ENCODE measurements around the gene TIE1. TPM values are rescaled to one million over a fixed set of nuclear protein-coding genes. Genes with fewer than 3 reads are reported as not detected.

The TIE1 gene
- total and polyA plus RNA-seq, 9 of the 15 experiments (the other 6 are each of a cell fraction or from before 2014, with no cell fraction given) = 0.07 to 0.49 (median 0.14) TPM; not detected in 4

GRCh38 chr1:43284065-43284464, 16.7 kb upstream of the TIE1 start (continued):
- TF ChIP-seq AFF4 (CRISPR knock-in tag; IDR thresholded peaks at IDR 0.05) = no peak

GRCh38 chr1:43284546-43285110, 16.2 kb upstream of the TIE1 start:
- BruUV-seq (replicated peaks) = no TSS peak
- ChIA-PET CTCF (ENCODE audit: low intra/inter-chr PET ratio) (no interaction called here), POLR2A (interaction anchor here (0.5 to 1.6 kb wide), 4 partner anchors 9 to 129 kb away, joined by 3 to 4 read pairs (median 3); partner anchors contain the start of gene CDC20)
- peaks cover 8% of the 10 kb centered on the region; the same call in 1 of the 2 replicates for H4K20me1 ChIP-seq (replicated peaks; ENCODE audit: control insufficient read depth, insufficient read depth, low read length)
- no peak for DNase-seq (ENCODE audit: extremely low read depth in 1 of 4, low spot score in 3 of 4)
- no peak overlapping the region; a peak in 1 of 4 replicates for H3K9ac ChIP-seq (ENCODE audit: insufficient read depth in 1 of 2, low read depth in 2 of 2, low read length in 2 of 2)
- no peaks in the 10 kb centered on the region for H3K79me2 ChIP-seq (ENCODE audit: control insufficient read depth, insufficient read depth, low read length)
- no peak for ATAC-seq
- intact Hi-C loops (cut with micrococcal nuclease) = no loop called here
- H3K4me1 ChIP-seq (replicated peaks in 1 of 2; ENCODE audit: control insufficient read depth in 2 of 2, insufficient read depth in 2 of 2, low read length in 2 of 2) = peaks cover 0 to 16% of the 10 kb centered on the region in 2 experiments; a peak in 3 of 5 replicates
- in situ Hi-C loops (cut with MboI) = no loop called here
- H3K36me3 ChIP-seq (ENCODE audit: control insufficient read depth, insufficient read depth, low read length) = no peaks in the 10 kb centered on the region
- peaks cover 3% of the 10 kb centered on the region for H3K9me1 ChIP-seq (ENCODE audit: control insufficient read depth, insufficient read depth, low read length)
- H3K27me3 ChIP-seq (ENCODE audit: control insufficient read depth in 2 of 2, insufficient read depth in 2 of 2, low read length in 2 of 2) = peaks cover 42 to 80% of the 10 kb centered on the region in 2 experiments
- H3K27ac ChIP-seq (ENCODE audit: extremely low read depth, low read depth, low read length) = no peak overlapping the region
- 17% methylated on average over 11 of the region's 12 CpGs for WGBS (ENCODE audit: insufficient coverage, low coverage, missing lambda C conversion rate)
- H3K4me2 ChIP-seq (ENCODE audit: insufficient read depth, low read length) = no peak overlapping the region
- H2AFZ ChIP-seq (ENCODE audit: low read depth, low read length) = no peak overlapping the region
- no peak overlapping the region for H3K4me3 ChIP-seq
- no peak for FAIRE-seq
- no peaks in the 10 kb centered on the region for H3K9me3 ChIP-seq (replicated peaks; ENCODE audit: control insufficient read depth, insufficient read depth, low read depth, low read length)
- no peak for TF ChIP-seq CBFA2T2 (conservative IDR thresholded peaks at IDR 0.05)
- TF ChIP-seq CBX3 (IDR thresholded peaks at IDR 0.05; ENCODE audit: borderline replicate concordance in 1 of 2, low read length in 2 of 2) = no peak
- no peak for TF ChIP-seq DNMT1 (IDR thresholded peaks at IDR 0.05)
- no peak for TF ChIP-seq PHF21A (IDR thresholded peaks at IDR 0.05; ENCODE audit: borderline replicate concordance, low read depth)
- no peak for TF ChIP-seq EP400 (IDR thresholded peaks at IDR 0.05)
- TF ChIP-seq ZNF316 (IDR thresholded peaks at IDR 0.05) = no peak
- TF ChIP-seq REST (IDR thresholded peaks at IDR 0.05; ENCODE audit: borderline replicate concordance) = no peak
- no peak for TF ChIP-seq REST (CRISPR knock-in tag; IDR thresholded peaks at IDR 0.05; ENCODE audit: low read depth)
- TF ChIP-seq PTTG1 (tag; IDR thresholded peaks at IDR 0.05; ENCODE audit: low read depth) = no peak
